Measurements from ENCODE around the gene NCS1.

The NCS1 gene

GRCh38 chr9:130150779-130151382, 21.3 kb upstream of the NCS1 start:
- no peaks in the 10 kb centered on the region for H3K36me3 ChIP-seq (ENCODE audit: control insufficient read depth, low read length)
- H3K9me2 ChIP-seq (replicated peaks; ENCODE audit: control insufficient read depth, low read length), result no peaks in the 10 kb centered on the region
- no peak overlapping the region for H3K4me3 ChIP-seq (ENCODE audit: low read length)
- no peaks in the 10 kb centered on the region for H3F3A ChIP-seq (ENCODE audit: control insufficient read depth, insufficient read depth)
- no peaks in the 10 kb centered on the region for H3K79me2 ChIP-seq (ENCODE audit: control insufficient read depth, low read length)
- H3K9me3 ChIP-seq (ENCODE audit: control insufficient read depth, insufficient read depth, low read length), result no peaks in the 10 kb centered on the region
- H3K27me3 ChIP-seq (ENCODE audit: control insufficient read depth, low read length), result no peaks in the 10 kb centered on the region
- H4K20me1 ChIP-seq (ENCODE audit: control insufficient read depth, insufficient read depth, low read depth, low read length), result no peaks in the 10 kb centered on the region
- TF ChIP-seq EZH2phosphoT487 (IDR thresholded peaks at IDR 0.05; ENCODE audit: borderline replicate concordance, low read length) (no peak), CTCF (IDR thresholded peaks at IDR 0.05; ENCODE audit: low read depth, low read length, poor library complexity, severe bottlenecking) (no peak)
- H3K4me1 ChIP-seq (ENCODE audit: control insufficient read depth, low read length), result no peaks in the 10 kb centered on the region
- H3K4me2 ChIP-seq (ENCODE audit: low read length), result no peak overlapping the region
- no peak overlapping the region for H3K27ac ChIP-seq (ENCODE audit: low read depth, low read length)

GRCh38 chr9:130154816-130155215, 17.4 kb upstream of the NCS1 start:
- Histone ChIP-seq H3K4me2 (ENCODE audit: low read length) (no peak overlapping the region), H3K36me3 (ENCODE audit: control insufficient read depth, low read length) (no peaks in the 10 kb centered on the region), H3K27me3 (ENCODE audit: control insufficient read depth, low read length) (no peaks in the 10 kb centered on the region), H3K9me2 (replicated peaks; ENCODE audit: control insufficient read depth, low read length) (no peaks in the 10 kb centered on the region), H3K9me3 (ENCODE audit: control insufficient read depth, insufficient read depth, low read length) (no peaks in the 10 kb centered on the region), H4K20me1 (ENCODE audit: control insufficient read depth, insufficient read depth, low read depth, low read length) (no peaks in the 10 kb centered on the region), H3K79me2 (ENCODE audit: control insufficient read depth, low read length) (no peaks in the 10 kb centered on the region), H3K27ac (ENCODE audit: low read depth, low read length) (no peak overlapping the region), H3K4me3 (ENCODE audit: low read length) (no peak overlapping the region), H3F3A (ENCODE audit: control insufficient read depth, insufficient read depth) (no peaks in the 10 kb centered on the region), H3K4me1 (ENCODE audit: control insufficient read depth, low read length) (no peaks in the 10 kb centered on the region)
- TF ChIP-seq EZH2phosphoT487 (IDR thresholded peaks at IDR 0.05; ENCODE audit: borderline replicate concordance, low read length), result no peak
- TF ChIP-seq CTCF (IDR thresholded peaks at IDR 0.05; ENCODE audit: low read depth, low read length, poor library complexity, severe bottlenecking), result no peak

GRCh38 chr9:130155647-130156046, 16.6 kb upstream of the NCS1 start:
- Histone ChIP-seq H4K20me1 (ENCODE audit: control insufficient read depth, insufficient read depth, low read depth, low read length) (no peaks in the 10 kb centered on the region), H3K9me3 (ENCODE audit: control insufficient read depth, insufficient read depth, low read length) (no peaks in the 10 kb centered on the region), H3K79me2 (ENCODE audit: control insufficient read depth, low read length) (no peaks in the 10 kb centered on the region), H3F3A (ENCODE audit: control insufficient read depth, insufficient read depth) (no peaks in the 10 kb centered on the region), H3K9me2 (replicated peaks; ENCODE audit: control insufficient read depth, low read length) (no peaks in the 10 kb centered on the region), H3K27ac (ENCODE audit: low read depth, low read length) (no peak overlapping the region), H3K4me1 (ENCODE audit: control insufficient read depth, low read length) (no peaks in the 10 kb centered on the region), H3K27me3 (ENCODE audit: control insufficient read depth, low read length) (no peaks in the 10 kb centered on the region), H3K4me3 (ENCODE audit: low read length) (no peak overlapping the region), H3K4me2 (ENCODE audit: low read length) (no peak overlapping the region), H3K36me3 (ENCODE audit: control insufficient read depth, low read length) (no peaks in the 10 kb centered on the region)
- no peak for TF ChIP-seq CTCF (IDR thresholded peaks at IDR 0.05; ENCODE audit: low read depth, low read length, poor library complexity, severe bottlenecking)
- TF ChIP-seq EZH2phosphoT487 (IDR thresholded peaks at IDR 0.05; ENCODE audit: borderline replicate concordance, low read length), result no peak

Measured in DOHH2 (cell line).